ENCODE data around the gene BRD2.

Gene BRD2

GRCh38 chr6:33029328-33030184 is 61.2 kb downstream of the BRD2 start:
- DNase-seq (ENCODE audit: low spot score) = no peak

- no peak for DNase-seq (ENCODE audit: low spot score)
Measured at GRCh38 chr6:33030245-33030644, 61.9 kb downstream of the BRD2 start.

All from AG20443 (cell line).